Muscle of back (tissue), 11 donors: Measurements from ENCODE around the gene WNT3A. TPM values are rescaled to one million over a fixed set of nuclear protein-coding genes. Genes with fewer than 3 reads are reported as not detected.

ENCODE experiments used
- DNase-seq, 3 donors: peaks; one replicate each; pipeline versions ENCODE4 v3.0.0 to v3.0.0-alpha.2; 2013
- polyA plus RNA-seq, 10 donors: library from polyadenylated mRNA; unstranded; fragments of 120-200 nt; gene quantifications; one replicate each; pipeline ENCODE4 v1.2.1, GENCODE V29; 2013; ENCODE audit not compliant: insufficient read length in 10 of 10

WNT3A gene
- polyA plus RNA-seq, 10 donors = 0.55 to 0.95 TPM; not detected in 8

DNA sequence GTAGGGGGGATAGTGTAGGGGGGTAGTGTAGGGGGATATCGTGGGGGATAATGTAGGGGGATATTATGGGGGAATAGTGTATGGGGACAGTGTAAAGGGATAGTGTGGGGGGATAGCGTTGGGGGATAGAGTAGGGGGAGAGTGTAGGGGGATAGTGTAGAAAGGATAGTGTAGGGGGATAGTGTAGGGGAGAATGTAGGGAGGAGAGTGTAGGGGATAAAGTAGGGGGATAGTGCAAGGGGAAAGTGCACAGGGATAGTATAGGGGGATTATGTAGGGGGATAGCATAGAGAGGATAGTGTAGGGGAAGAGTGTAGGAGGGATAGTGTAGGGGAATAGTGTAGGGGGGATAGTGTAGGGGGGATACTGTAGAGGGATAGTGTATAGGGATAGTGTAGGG, 63.4 kb downstream of the WNT3A start:
- DNase-seq = no peak

DNA sequence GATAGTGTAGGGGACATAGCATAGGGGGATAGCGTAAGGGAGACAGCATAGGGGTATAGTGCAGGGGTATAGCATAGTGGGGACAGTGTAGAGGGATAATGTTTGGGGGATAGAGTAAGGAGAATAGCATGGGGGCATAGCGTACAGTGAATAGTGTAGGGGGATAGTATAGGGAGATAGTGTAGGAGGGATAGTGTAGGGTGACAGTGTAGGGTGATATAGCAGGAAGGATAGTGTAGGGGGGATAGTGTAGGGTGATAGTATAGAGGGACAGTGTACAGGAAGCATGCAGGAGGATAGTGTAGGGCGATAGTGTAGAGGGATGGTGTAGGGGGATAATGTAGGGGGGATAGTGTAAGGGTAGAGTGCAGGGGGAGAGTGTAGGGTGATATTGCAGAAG, 64.1 kb downstream of the WNT3A start:
- no peak for DNase-seq

DNA sequence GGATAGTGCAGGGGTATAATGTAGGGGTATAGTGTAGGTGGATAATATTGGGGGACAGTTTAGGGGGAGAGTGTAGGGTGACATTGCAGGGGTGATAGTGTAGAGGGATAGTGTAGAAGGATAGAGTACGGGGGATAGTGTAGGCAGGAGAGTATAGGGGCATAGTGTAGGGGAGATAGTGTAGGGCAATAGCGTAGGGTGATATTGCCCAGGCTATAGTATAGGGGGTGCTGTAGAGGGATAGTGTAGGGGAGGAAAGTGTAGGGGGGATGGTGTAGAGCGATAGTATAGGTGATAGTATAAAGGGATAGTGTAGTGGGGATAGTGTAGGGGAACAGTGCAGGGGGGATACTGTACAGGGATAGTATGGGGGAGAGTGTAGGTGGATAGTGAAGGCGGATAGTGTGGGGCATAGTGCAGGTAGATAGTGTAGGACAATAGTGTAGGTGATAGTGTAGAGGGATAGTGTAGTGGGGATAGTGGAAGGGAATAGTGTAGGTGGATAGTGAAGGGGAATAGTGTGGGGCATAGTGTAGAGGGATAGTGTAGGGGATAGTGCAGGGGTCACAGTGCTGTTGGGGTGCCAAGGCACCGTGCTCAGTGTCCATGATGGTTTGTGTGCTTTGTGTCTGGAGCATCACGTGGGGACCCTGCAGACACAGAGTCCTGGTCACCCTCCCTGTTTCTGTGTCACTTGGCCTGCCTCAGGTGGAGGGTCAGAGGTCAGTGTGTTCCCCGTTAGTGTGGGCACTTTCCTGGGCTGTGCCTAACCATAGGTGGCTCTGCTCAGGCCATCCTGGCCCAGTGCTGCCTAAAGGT, 65.2 kb downstream of the WNT3A start:
- no peak for DNase-seq

DNA sequence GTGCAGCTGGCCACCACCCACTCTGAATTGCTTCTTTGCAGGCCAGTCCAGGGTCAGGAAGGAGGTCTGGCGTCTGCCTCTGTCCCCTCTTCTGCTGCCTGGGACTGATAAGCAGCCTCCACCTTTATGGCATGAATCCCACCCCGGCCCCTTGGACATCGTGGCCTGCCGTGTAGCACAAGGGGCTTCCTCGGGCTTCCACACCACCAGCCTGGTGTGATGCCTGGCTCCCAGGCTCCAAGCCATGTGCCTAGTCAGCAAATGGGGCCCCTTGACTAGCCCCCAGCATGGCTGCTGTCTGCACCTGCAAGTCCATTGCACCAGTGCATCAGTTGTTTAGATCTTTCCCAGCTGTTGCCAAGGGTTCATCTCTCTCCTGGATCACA, 65.9 kb downstream of the WNT3A start:
- DNase-seq = no peak

DNA sequence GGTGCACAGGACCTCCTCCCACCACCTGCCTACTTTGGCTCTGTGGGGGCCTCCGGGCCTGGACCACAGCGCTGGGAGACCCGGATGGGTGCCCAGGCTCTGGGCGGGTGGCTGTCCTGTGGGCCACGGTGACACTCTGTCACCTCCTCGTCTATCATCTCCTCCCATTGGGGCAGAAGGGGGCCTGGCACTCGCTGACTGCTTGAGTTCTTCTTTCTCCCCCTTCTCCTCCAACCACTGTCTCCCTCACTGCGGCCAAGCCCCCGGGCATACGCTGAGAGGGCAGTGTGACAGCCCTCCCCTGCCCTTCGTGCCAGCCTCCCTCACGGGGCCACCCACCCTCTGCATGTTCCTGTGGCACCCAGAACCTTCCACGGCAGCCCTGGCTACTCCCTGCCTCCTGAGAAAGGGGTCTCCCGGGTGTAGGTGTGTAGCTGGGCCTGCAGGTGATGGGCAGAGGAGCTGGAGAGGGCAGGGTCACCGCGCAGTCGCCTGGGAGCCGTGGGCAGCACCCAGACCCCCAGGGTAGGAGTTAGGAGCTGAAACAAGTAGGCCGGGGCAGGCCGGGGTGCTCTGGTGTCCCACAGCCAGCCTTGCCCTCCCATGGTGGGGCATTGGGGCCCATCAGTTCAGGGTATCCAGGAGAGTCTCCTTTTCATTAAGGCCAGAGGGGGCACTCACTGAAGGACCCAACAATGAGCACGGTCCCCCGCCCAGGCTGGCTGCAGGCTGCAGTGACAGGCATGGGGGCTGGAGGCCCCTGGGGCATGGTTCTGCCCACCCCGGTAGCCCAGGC, 66.5 kb downstream of the WNT3A start:
- no peak for DNase-seq

DNA sequence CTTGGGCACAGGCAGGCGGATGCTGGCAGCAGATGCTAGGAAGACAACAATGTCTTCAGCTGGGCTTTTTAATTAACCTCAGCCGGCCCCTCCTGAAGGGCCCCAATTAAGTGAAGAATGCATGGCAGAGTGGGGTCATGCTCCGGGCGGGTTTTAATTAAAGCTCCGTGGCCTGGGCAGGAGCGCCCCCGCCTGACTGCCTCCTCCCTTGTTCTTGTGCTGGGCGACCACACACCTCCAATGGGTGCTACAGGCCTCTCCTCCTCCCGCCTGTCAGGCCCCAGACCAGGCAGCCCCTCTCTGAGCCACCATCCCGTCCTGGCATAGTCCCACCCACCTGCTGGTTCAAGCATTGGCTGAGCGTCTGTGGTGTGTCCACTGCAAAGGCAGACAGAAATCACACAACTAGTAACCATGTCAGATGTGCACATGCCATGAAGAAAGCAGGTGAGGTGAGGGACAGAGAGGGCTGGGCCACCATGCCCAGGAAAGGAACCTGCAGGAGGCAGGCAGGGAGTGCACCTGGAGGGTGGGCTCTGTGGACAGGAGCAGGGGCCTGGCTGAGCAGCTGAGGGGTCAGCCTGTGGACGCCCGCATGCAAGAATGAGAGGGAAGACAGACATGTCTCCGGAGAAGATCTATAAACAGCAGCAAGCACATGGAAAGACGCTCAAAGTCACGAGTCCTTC, 67.2 kb downstream of the WNT3A start:
- peak in 1 of 3 donors; percentile 23 for DNase-seq

DNA sequence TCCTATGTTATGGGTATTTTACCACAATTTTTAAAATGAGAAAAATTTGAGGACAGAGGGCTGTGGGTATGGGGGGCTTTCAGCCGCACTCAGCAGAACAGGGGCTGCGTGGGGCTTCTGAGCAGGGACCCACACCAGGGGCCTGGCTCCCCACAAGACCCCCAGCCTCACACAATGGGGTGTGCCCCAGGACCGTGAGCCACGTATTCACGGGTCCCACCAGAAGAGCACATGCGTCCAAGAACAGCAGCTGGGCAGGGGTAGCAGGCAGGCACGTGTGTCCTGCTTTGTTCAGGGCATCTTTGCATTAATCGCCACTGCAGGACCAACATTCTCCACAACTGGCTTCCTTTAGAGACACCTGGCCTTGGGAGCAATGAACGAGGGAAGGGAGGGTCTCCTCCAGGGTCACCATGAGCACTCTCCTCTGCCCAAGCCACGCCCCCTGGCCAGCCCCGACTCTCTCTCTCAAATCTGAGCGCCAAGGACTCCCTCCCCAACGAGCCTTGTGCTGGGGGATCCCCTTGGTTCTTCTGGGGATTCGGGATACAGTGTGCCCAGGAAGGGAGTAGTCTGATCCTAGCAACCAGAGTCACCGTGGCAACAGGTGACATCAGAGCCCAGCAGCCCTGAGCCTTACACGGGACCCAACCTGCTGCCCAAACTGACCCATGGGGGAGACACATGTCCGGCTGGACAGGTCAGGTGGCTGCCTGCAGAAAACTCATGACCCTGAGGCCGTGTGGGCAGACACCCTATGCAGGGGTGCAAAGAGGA, 68.3 kb downstream of the WNT3A start:
- DNase-seq = no peak

DNA sequence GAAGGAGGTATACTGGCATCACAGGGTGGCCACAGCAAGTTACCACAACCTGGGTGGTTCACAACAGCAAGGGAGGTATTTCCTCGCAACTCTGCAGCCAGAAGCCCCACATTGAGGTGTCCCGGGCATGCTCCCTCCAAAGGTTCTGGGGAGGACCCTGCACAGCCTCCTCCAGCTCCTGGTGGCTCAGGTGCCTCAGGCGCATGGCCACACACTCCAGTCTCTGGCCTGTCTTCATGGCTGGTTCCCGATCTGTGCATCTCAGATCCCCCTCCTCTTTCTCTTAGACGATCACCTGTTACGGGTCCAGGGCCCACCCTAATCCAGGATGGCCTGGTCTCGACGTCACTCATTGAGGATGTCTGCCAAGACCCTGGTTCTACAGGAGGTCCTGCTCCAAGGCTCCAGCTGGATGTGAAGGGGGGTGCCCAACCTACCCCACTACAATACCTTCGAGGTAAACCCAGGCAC, 69.0 kb downstream of the WNT3A start:
- DNase-seq = no peak

DNA sequence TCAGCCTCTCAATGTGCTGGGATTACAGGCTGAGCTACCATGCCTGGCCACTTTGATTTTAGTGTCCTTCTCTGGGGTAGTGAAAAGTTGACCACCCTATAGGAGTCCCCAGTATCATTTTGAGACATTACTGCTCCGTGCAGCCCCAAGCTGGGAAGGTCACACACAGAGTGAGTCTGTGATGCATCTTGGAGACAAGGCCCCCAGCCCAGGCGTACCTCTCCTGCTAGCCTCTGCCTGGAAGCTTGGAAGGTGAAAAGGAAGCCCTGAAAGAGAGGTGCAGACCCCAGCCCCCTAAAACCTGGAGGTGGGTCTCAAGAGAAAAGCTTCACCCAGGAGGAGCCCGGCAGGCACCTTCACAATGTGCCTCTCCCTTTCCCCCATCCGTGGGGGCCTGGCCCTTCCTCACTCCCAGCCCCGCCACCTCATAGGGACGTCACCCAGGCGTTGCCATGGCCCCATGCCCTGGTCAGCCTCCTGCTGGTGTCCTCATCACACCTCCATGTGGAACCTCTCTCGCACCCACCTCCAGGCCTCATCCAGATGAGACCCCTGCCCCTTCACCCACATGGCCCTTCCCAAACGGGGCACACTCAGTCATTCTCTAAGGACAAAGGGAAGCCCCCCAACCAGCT, 70.1 kb downstream of the WNT3A start:
- DNase-seq = no peak

DNA sequence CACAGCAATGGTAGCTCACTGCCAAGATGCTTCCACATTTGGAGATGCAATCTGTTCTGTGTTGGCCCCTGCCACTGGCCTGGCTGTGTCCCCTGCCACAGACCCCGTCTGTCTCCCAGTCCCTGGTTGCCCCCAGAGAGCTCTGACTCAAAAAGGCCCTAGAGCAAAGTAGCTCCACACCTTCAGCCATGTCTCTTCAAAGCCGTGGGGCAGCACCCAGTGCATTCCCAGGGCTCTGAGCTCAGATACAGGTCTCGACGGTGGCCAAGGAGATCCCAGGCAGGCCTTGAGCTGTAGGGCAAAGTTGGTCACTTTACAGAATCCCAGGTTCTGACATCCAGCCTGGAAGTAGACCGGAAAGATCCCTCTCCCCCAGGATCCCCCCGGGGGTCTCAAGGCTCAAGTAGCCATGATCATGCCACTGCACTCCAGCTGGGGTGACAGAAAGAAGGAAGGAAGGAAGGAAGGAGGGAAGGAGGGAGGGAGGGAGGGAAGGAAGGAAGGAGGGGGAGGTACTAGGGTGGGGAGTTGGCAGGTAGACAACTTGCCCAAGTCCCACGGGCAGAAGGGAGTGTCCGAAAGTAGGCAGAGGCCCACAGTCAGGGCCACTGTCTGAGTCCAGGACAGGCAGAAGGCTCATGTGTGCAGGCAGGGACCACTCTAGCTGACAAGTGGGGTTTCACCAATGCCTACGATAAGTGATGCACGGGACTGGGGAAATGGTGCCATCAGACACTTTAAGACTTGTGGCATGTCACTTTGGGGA, 71.0 kb downstream of the WNT3A start:
- no peak for DNase-seq

DNA sequence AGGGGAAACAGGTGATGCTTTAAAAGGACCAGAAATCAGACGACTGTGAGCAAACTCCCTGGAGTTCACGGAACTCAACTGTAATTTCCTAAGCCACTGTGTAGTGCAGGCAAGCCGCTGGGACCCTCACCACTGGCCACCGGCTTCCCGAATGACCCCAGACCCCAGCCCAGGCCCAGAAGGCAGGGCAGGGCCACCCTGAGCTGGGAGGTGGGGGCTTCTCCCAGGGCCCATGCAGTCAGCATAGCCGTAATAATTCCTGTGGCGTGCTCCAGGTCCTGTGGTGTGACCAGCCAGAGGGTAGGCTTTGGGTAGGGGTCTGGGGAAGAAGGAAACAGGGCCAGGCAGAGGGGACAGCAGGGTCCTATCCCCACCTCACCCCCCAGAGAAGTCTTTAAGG, 72.2 kb downstream of the WNT3A start:
- no peak for DNase-seq

DNA sequence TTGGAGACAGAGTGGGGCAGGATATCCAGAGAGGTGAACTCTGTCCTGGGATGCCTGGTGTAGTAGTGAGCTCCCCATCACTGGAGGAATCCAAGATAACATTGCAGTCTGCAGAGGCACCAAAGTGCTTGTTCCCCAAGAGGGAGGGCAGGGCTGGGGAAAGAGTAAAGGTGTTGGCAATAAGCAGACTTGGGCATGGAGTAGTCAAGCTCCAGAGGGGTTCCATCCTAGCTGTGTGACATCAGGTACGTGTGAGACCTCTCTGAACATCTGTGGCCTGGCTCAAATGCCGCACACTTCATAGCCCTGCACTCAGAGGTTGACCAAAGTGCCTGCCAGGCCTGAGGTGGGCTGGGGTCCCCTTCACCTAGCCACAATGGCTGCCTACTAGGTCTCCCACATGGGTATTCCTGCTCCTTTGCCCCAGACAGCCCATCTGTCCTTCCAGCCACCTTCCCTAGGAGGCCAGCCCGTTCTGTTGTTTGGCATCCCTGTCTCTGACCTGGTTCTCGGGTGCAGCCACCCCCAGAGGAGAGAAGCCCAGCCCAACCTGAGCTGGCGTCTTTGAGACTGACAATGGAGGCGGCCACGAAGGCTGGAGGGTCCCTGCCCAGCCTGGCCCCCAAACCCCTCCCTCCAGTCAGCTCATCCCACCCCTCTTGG, 72.9 kb downstream of the WNT3A start:
- no peak for DNase-seq

DNA sequence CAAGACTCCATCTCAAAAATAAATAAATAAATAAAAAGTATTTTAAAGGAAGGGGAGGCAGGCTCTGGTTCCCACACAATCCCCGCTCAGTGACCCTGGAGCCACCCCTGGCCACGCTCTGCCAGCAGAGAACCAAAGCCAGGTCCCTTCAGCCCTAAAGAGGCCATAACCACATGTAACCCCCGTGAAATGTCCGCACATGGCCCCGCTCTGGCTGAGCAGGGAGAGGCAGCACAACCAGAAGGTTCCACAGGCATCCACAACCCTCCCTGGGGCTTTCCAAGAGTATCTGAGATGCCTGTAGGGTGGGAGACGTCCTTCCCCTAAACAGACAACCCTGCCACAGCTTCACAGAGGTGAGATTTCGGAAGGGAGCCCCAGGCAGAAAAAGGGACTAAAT, 74.3 kb downstream of the WNT3A start:
- DNase-seq = peak in 1 of 3 donors; percentile 13

DNA sequence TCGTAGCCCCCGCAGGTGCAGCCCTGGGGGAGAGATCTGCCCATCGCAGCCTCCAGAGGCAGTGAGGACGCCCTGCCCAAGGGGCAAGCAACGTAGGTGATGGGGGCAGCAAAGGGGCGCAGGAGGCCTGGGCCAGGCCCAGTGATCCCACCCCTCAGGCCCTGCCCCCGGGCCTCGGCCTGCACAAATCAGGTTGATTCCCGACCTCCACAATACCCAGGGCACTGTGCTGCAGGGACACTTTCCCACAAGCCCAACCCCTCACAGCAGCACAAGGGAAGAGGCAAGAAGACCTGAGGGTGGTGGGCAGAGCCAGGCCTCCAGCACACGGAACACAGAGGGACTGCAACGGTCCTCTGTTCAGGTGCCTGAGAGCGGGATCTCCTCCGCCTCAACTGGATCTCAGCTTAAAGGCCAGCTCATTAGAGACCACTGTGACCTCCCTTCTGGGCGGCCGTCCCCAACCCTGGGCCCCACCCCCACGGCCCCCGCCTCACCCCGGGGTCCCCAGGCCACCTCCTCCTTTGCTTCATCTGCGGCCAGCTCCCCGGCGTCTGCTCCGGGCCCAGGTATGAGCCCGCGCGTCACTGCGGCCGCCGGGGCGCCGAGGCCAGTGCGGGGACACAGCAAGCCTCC, 74.9 kb downstream of the WNT3A start:
- DNase-seq = peak in 1 of 3 donors; percentile 52

DNA sequence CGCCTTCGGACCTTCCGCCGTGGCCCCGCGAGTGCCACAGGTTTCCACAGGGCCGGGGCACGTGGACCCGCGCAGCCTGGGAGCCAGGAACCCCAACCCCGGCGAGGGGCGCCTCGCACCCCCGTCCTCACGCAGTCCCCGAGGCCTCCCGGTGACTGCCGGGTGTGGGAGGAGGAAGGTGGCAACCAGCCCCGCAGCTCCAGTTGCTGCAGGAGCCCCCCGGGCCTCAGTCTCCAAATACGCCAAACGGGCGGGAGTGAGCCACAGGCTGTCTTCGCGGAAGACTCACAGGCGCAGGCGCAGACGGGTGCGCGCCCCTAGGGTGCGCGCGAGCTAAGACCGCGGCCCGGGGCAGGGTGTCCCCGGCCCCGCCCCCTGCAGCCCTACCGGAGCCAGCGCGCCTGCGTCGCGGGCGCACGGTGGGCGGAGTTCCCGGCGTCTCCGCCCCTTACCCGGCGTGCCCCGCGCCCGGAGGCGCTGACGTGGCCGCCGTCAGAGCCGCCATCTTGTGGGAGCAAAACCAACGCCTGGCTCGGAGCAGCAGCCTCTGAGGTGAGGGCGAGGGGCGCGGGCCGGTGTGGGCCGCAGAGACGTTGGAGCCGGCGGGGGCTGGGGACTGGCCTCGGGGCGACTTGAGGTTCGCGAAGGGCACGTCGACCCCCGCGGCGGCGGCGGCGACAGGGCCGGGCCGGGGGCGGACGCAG, 75.6 kb downstream of the WNT3A start, which contains the start of gene ARF1:
Gene ARF1, plus strand, starts transcription at position 495 of the 704 bp plus-strand sequence. CDS start 14,407 bp downstream, outside the sequence.
- peak; percentile 95 to 99 (median 98) for DNase-seq

DNA sequence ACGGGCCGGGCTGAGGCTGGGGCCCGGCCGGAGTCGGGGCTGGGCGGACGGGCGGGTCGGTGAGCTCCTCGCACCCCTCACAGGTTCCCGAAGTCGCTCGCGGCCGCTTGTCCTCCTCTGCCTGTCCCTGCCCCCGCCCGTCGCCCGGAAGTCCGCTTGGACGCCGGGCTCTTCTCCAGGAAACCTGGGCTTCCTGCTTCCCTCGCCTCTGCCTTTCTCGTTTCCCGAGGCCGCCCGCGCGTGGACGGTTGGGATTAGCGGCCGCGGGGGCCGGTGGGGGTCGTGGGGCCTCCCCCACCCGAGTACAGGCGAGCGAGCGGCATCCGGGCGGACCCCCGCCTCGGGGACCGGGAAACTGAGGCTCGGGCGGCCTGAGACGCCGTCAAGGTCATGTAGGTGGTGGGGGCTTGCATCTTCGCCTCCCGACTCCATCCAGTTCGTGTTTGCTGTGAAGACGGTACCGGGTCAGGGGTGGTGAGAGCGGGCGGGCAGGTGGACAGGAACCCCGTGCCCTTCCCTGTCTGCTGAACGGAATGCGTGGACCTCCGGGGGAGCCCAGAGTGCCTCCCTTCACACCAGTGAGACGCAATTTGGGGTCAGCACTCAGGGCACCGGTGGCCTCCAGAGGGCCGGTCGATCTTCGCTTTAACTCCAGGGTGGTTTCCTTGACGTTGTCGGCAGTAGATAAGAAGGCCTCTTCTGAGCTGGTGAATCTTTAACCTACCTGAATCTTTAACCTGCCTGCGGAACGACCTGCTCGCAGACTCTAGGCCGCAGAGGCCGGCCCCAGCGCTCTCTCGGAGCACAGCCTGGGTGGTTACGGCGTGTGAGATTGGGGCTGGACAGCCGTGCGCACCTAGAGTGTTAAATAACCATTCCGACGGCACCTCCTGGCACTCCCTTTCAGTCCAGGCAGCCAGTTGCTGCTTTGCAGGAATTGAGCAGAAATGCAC, 76.4 kb downstream of the WNT3A start:
- peak in 2 of 3 donors; percentile 74 to 88 for DNase-seq

DNA sequence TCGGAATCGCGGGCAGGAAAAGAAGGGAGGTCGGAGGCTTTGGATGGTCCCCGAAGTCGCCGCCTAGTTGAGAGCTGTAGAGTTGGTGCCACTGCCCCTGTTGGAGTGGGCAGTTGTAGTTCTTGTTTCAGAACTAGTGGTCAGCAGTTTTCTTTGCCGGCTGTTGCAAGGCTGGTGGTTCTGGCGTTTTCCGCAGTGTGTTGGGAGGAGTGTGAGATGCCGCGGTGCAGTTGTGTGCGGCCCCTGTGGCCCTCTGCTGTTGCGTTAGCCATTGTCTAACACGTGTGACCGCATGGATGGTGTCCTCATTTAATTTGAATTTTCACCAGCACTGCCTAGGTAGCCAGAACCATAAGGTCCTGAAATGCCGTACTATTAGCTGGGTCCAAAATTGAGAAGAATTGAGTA, 77.1 kb downstream of the WNT3A start:
- DNase-seq = peak in 1 of 3 donors; percentile 58
